ENCODE data around the gene ZNF668.

GRCh38 chr16:31038993-31039392 is 35.0 kb downstream of the ZNF668 start:
- TF ChIP-seq CTCF (IDR thresholded peaks at IDR 0.05) (no peak), POLR2AphosphoS5 (IDR thresholded peaks at IDR 0.05; ENCODE audit: low read depth, low read length) (no peak), REST (IDR thresholded peaks at IDR 0.05; ENCODE audit: insufficient read depth in 1 of 2, low read depth in 2 of 2, low read length in 1 of 2) (no peak), SIN3A (IDR thresholded peaks at IDR 0.05; ENCODE audit: borderline replicate concordance, insufficient read depth, low read depth, low read length) (no peak), TCF7L2 (IDR thresholded peaks at IDR 0.05; ENCODE audit: low read depth, low read length) (no peak)

Data from Panc1 (cell line).